Ishikawa (cell line): ENCODE measurements around the gene POFUT1.

ENCODE experiments used
- CEBPB ChIP-seq: IDR thresholded peaks from 2 replicates; pipeline ENCODE4 v1.6.1; 2012
- CREB1 ChIP-seq: IDR thresholded peaks from 2 replicates; pipeline ENCODE4 v1.6.1; 2012; ENCODE audit warnings: low read depth
- EGR1 ChIP-seq: IDR thresholded peaks from 2 replicates; pipeline ENCODE4 v1.6.1; 2012
- EP300 ChIP-seq: IDR thresholded peaks from 2 replicates; pipeline ENCODE4 v1.6.1; 2012; ENCODE audit warnings: borderline replicate concordance
- FOXM1 ChIP-seq: IDR thresholded peaks from 2 replicates; pipeline ENCODE4 v1.6.1; 2012; ENCODE audit warnings: low read depth, borderline replicate concordance
- RAD21 ChIP-seq: IDR thresholded peaks from 2 replicates; pipeline ENCODE4 v1.6.1; 2012; ENCODE audit warnings: low read depth
- TAF1 ChIP-seq: IDR thresholded peaks from 2 replicates; pipeline ENCODE4 v1.6.1; 2012; ENCODE audit warnings: low read depth, mild to moderate bottlenecking
- TCF12 ChIP-seq: IDR thresholded peaks from 2 replicates; pipeline ENCODE4 v1.6.1; 2012; ENCODE audit warnings: low read depth
- TEAD4 ChIP-seq: IDR thresholded peaks from 2 replicates; pipeline ENCODE4 v1.6.1; 2012
- YY1 ChIP-seq: IDR thresholded peaks from 2 replicates; pipeline ENCODE4 v1.6.1; 2012; ENCODE audit warnings: low read depth
- ZBTB7A ChIP-seq: IDR thresholded peaks from 2 replicates; pipeline ENCODE4 v1.6.1; 2012; ENCODE audit warnings: low read depth
- TF ChIP-seq, protein P1 (sequence below): IDR thresholded peaks from 2 replicates; pipeline ENCODE4 v1.6.1; 2012; ENCODE audit warnings: low read depth, mild to moderate bottlenecking
- TF ChIP-seq, protein P2 (sequence below): IDR thresholded peaks from 2 replicates; pipeline ENCODE4 v1.6.1; 2012
- TF ChIP-seq, protein P3 (sequence below): IDR thresholded peaks from 2 replicates; pipeline ENCODE4 v1.6.1; 2012

DNA sequence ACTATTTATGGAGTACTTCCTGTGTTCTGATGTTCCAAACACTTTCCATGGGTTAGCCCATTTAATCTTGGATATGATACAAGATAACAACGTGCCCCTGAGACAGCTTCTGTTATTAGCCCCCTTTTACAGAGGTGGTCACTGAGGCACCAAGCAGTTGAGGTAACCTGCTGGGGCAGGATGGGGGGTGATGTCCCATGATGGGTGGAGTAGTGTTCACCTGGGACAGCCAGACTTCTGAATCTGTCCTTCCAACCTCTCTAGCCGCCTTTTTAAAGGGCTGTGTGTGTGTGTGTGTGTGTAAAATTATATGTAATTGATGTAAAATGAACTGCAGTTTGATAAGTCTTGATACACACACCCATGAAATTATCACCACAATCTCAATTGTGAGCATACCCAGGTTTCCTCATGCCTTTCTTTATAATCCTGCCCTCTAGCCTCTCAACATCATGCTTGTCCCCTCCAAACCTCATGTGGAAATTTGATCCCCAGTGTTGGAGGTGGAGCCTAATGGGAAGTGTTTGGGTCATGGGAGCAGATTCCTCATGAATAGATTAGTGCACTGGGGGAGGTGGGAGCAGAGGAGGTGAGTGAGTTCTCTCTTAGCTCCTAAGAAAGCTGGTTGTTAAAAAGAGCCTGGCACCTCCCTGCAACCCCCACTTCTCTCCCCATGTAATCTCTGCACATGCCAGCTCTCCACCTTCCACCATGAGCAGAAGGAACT lies 39.3 kb upstream of the POFUT1 start:
- TF ChIP-seq, protein P1, sequence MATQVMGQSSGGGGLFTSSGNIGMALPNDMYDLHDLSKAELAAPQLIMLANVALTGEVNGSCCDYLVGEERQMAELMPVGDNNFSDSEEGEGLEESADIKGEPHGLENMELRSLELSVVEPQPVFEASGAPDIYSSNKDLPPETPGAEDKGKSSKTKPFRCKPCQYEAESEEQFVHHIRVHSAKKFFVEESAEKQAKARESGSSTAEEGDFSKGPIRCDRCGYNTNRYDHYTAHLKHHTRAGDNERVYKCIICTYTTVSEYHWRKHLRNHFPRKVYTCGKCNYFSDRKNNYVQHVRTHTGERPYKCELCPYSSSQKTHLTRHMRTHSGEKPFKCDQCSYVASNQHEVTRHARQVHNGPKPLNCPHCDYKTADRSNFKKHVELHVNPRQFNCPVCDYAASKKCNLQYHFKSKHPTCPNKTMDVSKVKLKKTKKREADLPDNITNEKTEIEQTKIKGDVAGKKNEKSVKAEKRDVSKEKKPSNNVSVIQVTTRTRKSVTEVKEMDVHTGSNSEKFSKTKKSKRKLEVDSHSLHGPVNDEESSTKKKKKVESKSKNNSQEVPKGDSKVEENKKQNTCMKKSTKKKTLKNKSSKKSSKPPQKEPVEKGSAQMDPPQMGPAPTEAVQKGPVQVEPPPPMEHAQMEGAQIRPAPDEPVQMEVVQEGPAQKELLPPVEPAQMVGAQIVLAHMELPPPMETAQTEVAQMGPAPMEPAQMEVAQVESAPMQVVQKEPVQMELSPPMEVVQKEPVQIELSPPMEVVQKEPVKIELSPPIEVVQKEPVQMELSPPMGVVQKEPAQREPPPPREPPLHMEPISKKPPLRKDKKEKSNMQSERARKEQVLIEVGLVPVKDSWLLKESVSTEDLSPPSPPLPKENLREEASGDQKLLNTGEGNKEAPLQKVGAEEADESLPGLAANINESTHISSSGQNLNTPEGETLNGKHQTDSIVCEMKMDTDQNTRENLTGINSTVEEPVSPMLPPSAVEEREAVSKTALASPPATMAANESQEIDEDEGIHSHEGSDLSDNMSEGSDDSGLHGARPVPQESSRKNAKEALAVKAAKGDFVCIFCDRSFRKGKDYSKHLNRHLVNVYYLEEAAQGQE = no peak
- TF ChIP-seq CREB1 = no peak
- TF ChIP-seq ZBTB7A = no peak
- TF ChIP-seq, protein P2, sequence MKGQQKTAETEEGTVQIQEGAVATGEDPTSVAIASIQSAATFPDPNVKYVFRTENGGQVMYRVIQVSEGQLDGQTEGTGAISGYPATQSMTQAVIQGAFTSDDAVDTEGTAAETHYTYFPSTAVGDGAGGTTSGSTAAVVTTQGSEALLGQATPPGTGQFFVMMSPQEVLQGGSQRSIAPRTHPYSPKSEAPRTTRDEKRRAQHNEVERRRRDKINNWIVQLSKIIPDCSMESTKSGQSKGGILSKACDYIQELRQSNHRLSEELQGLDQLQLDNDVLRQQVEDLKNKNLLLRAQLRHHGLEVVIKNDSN = no peak
- no peak for TF ChIP-seq EGR1
- no peak for TF ChIP-seq EP300
- no peak for TF ChIP-seq CEBPB
- TF ChIP-seq TAF1 = no peak
- no peak for TF ChIP-seq RAD21
- TF ChIP-seq, protein P3, sequence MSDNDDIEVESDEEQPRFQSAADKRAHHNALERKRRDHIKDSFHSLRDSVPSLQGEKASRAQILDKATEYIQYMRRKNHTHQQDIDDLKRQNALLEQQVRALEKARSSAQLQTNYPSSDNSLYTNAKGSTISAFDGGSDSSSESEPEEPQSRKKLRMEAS = no peak
- TF ChIP-seq FOXM1 = no peak
- TF ChIP-seq YY1 = no peak
- no peak for TF ChIP-seq TEAD4
- TF ChIP-seq TCF12 = no peak
